Measurements from ENCODE around the gene SLC29A1. TPM values are rescaled to one million over a fixed set of nuclear protein-coding genes. Genes with fewer than 3 reads are reported as not detected.

Gene SLC29A1
- total and polyA plus RNA-seq, 4 donors = 15.1 to 67.2 (median 16.7) TPM

- no peak overlapping the region for H3K4me3 ChIP-seq (ENCODE audit: low read depth in 1 of 3, low read length in 3 of 3)
- no peaks in the 10 kb centered on the region for H3K27me3 ChIP-seq (ENCODE audit: control insufficient read depth in 4 of 4, insufficient read depth in 4 of 4, low read length in 3 of 4)
- peak overlapping the region in 1 of 2 donors; percentile 48 for H3K9ac ChIP-seq (ENCODE audit: low read depth in 1 of 2, low read length in 2 of 2)
- 42% methylated on average over 8 of the region's 8 CpGs for WGBS
- no peaks in the 10 kb centered on the region for H3K36me3 ChIP-seq (ENCODE audit: control insufficient read depth in 4 of 4, insufficient read depth in 3 of 4, low read depth in 1 of 4, low read length in 3 of 4)
- peaks cover 55 to 91% (median 82%) of the 10 kb centered on the region in 4 donors for H3K4me1 ChIP-seq (ENCODE audit: control insufficient read depth in 4 of 4, insufficient read depth in 4 of 4, low read length in 3 of 4)
- H3K27ac ChIP-seq (ENCODE audit: low read depth in 1 of 2, low read length in 2 of 2) = peak overlapping the region; percentile 69 to 75
- peak; percentile 78 for DNase-seq (ENCODE audit: low spot score)
- TF ChIP-seq YY1 (IDR thresholded peaks at IDR 0.05) (no peak), RXRA (IDR thresholded peaks at IDR 0.05) (peak; percentile 48 to 58), JUND (IDR thresholded peaks at IDR 0.05) (no peak), HNF4A (conservative IDR thresholded peaks at IDR 0.05) (peak in 1 of 2 donors; percentile 40), SP1 (IDR thresholded peaks at IDR 0.05) (peak; percentile 22)
- H3K9me3 ChIP-seq (ENCODE audit: control insufficient read depth in 4 of 4, low read length in 3 of 4) = no peaks in the 10 kb centered on the region
These were observed 2.4 kb downstream of the SLC29A1 start for GRCh38 chr6:44225579-44226325.

- Histone ChIP-seq H3K27ac (ENCODE audit: low read depth in 1 of 2, low read length in 2 of 2) (peak overlapping the region; percentile 69 to 75), H3K9ac (ENCODE audit: low read depth in 1 of 2, low read length in 2 of 2) (peak overlapping the region in 1 of 2 donors; percentile 48), H3K4me1 (ENCODE audit: control insufficient read depth in 4 of 4, insufficient read depth in 4 of 4, low read length in 3 of 4) (peaks cover 47 to 86% (median 79%) of the 10 kb centered on the region in 4 donors), H3K36me3 (ENCODE audit: control insufficient read depth in 4 of 4, insufficient read depth in 3 of 4, low read depth in 1 of 4, low read length in 3 of 4) (peaks cover 0 to 2% (median 0%) of the 10 kb centered on the region in 4 donors), H3K27me3 (ENCODE audit: control insufficient read depth in 4 of 4, insufficient read depth in 4 of 4, low read length in 3 of 4) (no peaks in the 10 kb centered on the region), H3K9me3 (ENCODE audit: control insufficient read depth in 4 of 4, low read length in 3 of 4) (no peaks in the 10 kb centered on the region), H3K4me3 (ENCODE audit: low read depth in 1 of 3, low read length in 3 of 3) (no peak overlapping the region)
- no peak for TF ChIP-seq SP1 (IDR thresholded peaks at IDR 0.05)
- TF ChIP-seq FOXA1 (IDR thresholded peaks at IDR 0.05) = no peak
- TF ChIP-seq RAD21 (IDR thresholded peaks at IDR 0.05) = no peak
- no peak for TF ChIP-seq REST (IDR thresholded peaks at IDR 0.05)
- no peak for TF ChIP-seq HNF4G (IDR thresholded peaks at IDR 0.05)
- TF ChIP-seq FOXA2 (IDR thresholded peaks at IDR 0.05) = no peak
- TF ChIP-seq JUND (IDR thresholded peaks at IDR 0.05) = no peak
- no peak for TF ChIP-seq NR2F2 (IDR thresholded peaks at IDR 0.05)
- no peak for DNase-seq (ENCODE audit: low spot score)
- 38% methylated on average over 15 of the region's 15 CpGs for WGBS
These were observed 3.2 kb downstream of the SLC29A1 start for GRCh38 chr6:44226368-44227147.

DNA sequence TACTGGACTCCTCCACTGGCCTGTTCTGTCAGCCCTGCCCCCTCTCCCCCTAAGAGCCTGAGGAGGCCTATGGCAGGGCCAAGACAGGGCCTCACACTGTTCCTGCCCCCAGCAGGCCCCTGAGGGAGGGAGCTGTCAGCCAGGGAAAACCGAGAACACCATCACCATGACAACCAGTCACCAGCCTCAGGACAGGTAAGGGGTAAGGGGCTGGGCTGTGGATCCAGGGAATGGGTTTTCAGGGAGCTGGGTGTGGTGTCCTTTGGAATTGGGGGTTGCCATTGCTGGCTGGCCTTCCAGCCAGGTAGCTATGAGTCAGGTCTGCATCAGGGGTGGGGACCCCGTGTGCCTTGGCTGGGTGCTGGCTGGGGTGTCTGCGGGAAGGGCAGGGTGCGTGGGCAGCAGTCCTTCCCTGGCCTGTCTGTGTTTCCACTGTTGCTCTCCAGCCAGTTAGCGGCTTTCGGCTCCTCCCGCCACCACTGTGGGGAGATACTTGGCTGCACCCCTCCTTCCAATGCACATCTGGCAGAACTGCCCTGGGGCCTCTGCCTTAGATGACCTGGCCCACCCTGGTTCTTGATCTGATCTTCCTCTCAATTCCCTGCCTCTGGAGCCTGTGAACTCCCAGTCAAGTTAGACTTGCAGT is 3.9 kb downstream of the SLC29A1 start:
- WGBS = 78% methylated on average over 7 of the region's 7 CpGs
- peak overlapping the region; percentile 69 to 75 for H3K27ac ChIP-seq (ENCODE audit: low read depth in 1 of 2, low read length in 2 of 2)
- peaks cover 0 to 4% (median 2%) of the 10 kb centered on the region in 4 donors for H3K36me3 ChIP-seq (ENCODE audit: control insufficient read depth in 4 of 4, insufficient read depth in 3 of 4, low read depth in 1 of 4, low read length in 3 of 4)
- H3K4me3 ChIP-seq (ENCODE audit: low read depth in 1 of 3, low read length in 3 of 3) = no peak overlapping the region
- TF ChIP-seq FOXA2 (IDR thresholded peaks at IDR 0.05) (no peak), EGR1 (IDR thresholded peaks at IDR 0.05; ENCODE audit: low read depth in 2 of 2) (no peak), YY1 (IDR thresholded peaks at IDR 0.05) (no peak), GABPA (IDR thresholded peaks at IDR 0.05 in 1 of 2, conservative IDR thresholded peaks at IDR 0.05 in 1 of 2) (no peak)
- peak; percentile 71 for DNase-seq (ENCODE audit: low spot score)
- H3K9ac ChIP-seq (ENCODE audit: low read depth in 1 of 2, low read length in 2 of 2) = no peak overlapping the region
- peaks cover 42 to 87% (median 77%) of the 10 kb centered on the region in 4 donors for H3K4me1 ChIP-seq (ENCODE audit: control insufficient read depth in 4 of 4, insufficient read depth in 4 of 4, low read length in 3 of 4)
- no peaks in the 10 kb centered on the region for H3K9me3 ChIP-seq (ENCODE audit: control insufficient read depth in 4 of 4, low read length in 3 of 4)
- no peaks in the 10 kb centered on the region for H3K27me3 ChIP-seq (ENCODE audit: control insufficient read depth in 4 of 4, insufficient read depth in 4 of 4, low read length in 3 of 4)
